ENCODE measurements around the gene SMG7.

SMG7 gene

DNA sequence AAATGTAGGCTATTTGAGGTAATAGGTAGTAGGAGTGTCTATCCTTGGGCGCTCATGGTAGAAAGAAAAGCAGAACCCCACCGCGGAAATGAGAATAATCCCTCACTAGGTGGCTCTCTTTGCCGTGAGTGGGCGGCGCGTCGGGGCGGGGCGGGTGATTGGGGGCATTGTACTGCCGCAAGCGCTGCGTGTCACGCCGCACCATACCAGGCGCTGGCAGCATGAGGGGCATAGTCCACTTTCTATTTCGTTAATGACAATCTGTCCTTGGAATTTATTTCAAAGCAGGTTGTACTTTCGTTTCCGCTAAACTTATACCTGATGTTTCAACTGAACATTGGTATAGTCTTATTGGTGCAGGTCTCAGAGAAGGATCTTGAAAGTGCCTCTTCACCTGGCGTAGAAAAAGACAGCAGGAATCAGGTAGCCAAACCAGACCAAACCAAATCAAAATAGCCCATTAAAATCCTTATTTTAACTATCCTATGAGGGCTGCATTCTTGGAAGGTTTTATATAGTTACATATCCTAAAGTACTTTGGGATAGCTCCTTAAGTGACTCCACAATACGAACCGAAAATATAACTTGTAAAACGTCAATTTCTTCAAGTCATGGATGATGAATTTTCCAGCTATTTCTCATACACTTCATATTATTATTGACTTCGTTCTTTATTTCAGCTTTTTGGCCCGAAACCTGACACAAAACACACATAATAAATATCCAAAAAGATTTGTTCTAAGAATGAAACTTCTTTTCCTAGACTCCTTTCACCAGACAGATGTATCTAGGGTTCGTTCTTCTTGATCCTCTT is 1.9 kb upstream of the SMG7 start:
- Histone ChIP-seq H3K9ac (ENCODE audit: low read depth, low read length) (peak overlapping the region; percentile 99; the same call in 1 of the 2 replicates), H3K4me3 (ENCODE audit: low read depth, low read length) (peak overlapping the region; percentile 89), H3K27me3 (ENCODE audit: control insufficient read depth, insufficient read depth, low read length) (no peaks in the 10 kb centered on the region), H3K9me3 (ENCODE audit: control insufficient read depth, insufficient read depth, low read length) (no peaks in the 10 kb centered on the region), H3K36me3 (ENCODE audit: control insufficient read depth, insufficient read depth, low read length) (no peaks in the 10 kb centered on the region), H3K27ac (ENCODE audit: low read depth, low read length) (peak overlapping the region; percentile 99), H3K4me1 (ENCODE audit: control insufficient read depth, insufficient read depth, low read length) (peaks cover 25% of the 10 kb centered on the region)

DNA sequence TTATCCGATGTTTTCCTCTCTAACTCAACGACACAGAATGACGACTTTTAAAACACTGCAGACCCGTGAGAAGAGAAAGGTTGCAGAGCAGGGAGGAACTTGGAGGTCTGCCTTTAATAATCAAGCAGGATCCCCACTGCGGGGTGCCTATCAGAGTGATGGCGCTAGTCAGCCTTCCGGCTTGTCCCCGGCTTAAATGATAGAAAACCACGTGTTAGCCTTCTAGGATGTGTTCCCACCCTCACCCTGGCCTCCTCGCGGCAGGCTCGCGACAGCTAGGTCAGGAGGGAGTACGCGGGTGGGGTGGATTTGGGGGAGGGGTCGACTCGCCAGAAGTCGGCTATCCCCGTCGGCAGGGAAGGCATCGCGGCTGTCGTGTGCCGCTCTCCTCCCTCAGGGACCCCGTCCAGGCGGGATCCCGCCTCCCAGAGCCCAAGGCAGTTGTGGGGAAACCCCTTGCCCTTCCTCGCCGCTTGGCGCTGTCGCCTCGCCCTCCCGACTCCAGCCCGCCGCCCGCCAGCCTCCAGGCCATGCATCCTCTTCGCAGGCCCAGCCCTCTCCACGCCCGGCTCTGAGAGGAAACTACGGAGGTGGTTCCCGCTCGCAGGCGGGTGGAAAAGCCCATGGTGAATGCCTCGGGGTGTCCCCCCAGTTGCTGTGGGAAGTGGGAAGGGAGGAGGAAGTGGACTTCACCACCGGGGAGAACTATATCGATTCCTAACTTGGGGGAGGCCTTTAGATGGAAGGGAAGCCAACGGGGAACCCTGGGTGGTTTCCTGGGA is 1.1 kb upstream of the SMG7 start:
- peak overlapping the region; percentile 99 for H3K27ac ChIP-seq (ENCODE audit: low read depth, low read length)
- H3K4me1 ChIP-seq (ENCODE audit: control insufficient read depth, insufficient read depth, low read length), result peaks cover 25% of the 10 kb centered on the region
- no peaks in the 10 kb centered on the region for H3K27me3 ChIP-seq (ENCODE audit: control insufficient read depth, insufficient read depth, low read length)
- H3K9ac ChIP-seq (ENCODE audit: low read depth, low read length), result peak overlapping the region; percentile 99
- H3K4me3 ChIP-seq (ENCODE audit: low read depth, low read length), result peak overlapping the region; percentile 89
- H3K9me3 ChIP-seq (ENCODE audit: control insufficient read depth, insufficient read depth, low read length), result no peaks in the 10 kb centered on the region
- no peaks in the 10 kb centered on the region for H3K36me3 ChIP-seq (ENCODE audit: control insufficient read depth, insufficient read depth, low read length)

DNA sequence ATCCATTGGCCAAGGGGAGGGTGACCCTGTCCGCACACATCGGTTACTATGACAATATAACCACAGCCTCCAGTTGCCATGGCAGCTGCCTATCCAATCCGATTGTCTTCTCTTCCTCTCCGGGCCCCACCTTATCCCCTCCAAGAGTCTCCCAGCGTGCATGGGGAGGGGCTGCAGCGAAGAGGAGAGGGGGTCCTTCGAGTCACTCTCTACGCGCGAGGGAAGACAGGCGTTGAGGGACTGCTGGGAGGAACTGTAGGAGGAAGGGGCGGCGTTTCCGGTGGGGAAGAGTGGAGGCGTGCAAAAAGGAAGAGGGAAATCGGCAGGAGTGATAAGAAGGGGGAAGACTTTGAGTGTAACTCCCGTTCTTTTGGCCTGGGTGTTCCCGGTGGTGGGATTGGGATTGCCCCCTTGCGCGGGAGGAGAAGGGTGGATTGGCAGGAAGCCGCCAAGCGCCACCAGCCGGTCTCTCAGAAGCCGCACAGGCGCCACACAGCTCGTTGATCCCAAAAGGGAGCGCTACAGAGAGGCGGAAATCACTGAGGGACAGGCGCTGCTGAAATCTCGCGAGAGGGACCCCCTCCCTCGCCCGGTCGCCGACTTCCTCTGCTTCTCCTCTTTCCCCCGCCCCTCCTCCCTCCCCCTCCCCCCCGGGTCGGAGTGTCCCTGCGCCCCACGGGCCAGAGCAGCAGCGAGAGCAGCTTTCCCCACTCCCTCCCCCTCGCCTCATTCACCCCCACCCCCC is 384 bp upstream of the SMG7 start:
- H3K4me3 ChIP-seq (ENCODE audit: low read depth, low read length), result peak overlapping the region; percentile 89
- H3K36me3 ChIP-seq (ENCODE audit: control insufficient read depth, insufficient read depth, low read length), result no peaks in the 10 kb centered on the region
- peak overlapping the region; percentile 99 for H3K27ac ChIP-seq (ENCODE audit: low read depth, low read length)
- no peaks in the 10 kb centered on the region for H3K9me3 ChIP-seq (ENCODE audit: control insufficient read depth, insufficient read depth, low read length)
- peak overlapping the region; percentile 99 for H3K9ac ChIP-seq (ENCODE audit: low read depth, low read length)
- no peaks in the 10 kb centered on the region for H3K27me3 ChIP-seq (ENCODE audit: control insufficient read depth, insufficient read depth, low read length)
- H3K4me1 ChIP-seq (ENCODE audit: control insufficient read depth, insufficient read depth, low read length), result peaks cover 20% of the 10 kb centered on the region

DNA sequence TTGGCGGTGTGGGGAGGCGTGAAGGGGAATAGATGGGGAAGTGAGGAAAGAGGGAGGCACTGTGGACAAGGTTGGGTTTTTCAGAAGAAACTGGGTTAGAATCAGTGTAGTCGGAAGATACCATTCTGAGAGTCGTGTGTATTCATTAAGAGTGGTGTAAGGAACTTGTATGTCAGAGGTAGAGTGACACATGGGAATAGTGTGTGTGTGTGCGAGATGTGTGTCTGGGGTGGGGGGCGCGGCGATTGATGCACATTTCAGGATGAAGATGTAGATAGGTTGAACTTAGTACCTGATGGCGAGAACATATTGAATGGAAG is 878 bp downstream of the SMG7 start:
- Histone ChIP-seq H3K27ac (ENCODE audit: low read depth, low read length) (no peak overlapping the region), H3K27me3 (ENCODE audit: control insufficient read depth, insufficient read depth, low read length) (no peaks in the 10 kb centered on the region), H3K9me3 (ENCODE audit: control insufficient read depth, insufficient read depth, low read length) (no peaks in the 10 kb centered on the region), H3K9ac (ENCODE audit: low read depth, low read length) (0 out of 2 replicates have a peak overlapping the region, but pooled peaks have one; percentile 80), H3K4me1 (ENCODE audit: control insufficient read depth, insufficient read depth, low read length) (peaks cover 20% of the 10 kb centered on the region), H3K36me3 (ENCODE audit: control insufficient read depth, insufficient read depth, low read length) (no peaks in the 10 kb centered on the region), H3K4me3 (ENCODE audit: low read depth, low read length) (peak overlapping the region; percentile 89)

DNA sequence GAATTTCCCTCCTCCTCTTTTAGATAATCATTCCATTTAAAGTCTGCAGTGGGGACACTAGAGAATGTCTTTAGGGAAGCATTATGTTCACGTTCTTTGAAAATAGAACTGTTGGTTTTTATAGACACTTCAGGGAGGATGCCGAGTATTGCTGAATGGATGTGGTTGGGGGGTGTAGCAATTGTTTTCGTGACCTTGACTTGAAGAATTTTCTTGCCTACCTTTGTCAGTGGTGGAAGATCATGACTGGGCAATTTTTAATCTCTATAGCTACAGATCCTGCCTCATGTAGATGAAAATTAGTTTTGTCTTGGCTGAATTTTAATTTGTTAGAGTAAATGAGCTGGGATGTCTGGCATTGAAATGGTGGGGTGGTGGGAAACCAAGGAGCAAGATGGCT is 3.8 kb downstream of the SMG7 start:
- Histone ChIP-seq H3K4me3 (ENCODE audit: low read depth, low read length) (no peak overlapping the region), H3K4me1 (ENCODE audit: control insufficient read depth, insufficient read depth, low read length) (peaks cover 34% of the 10 kb centered on the region), H3K27ac (ENCODE audit: low read depth, low read length) (no peak overlapping the region), H3K9ac (ENCODE audit: low read depth, low read length) (no peak overlapping the region), H3K9me3 (ENCODE audit: control insufficient read depth, insufficient read depth, low read length) (no peaks in the 10 kb centered on the region), H3K27me3 (ENCODE audit: control insufficient read depth, insufficient read depth, low read length) (no peaks in the 10 kb centered on the region), H3K36me3 (ENCODE audit: control insufficient read depth, insufficient read depth, low read length) (no peaks in the 10 kb centered on the region)

DNA sequence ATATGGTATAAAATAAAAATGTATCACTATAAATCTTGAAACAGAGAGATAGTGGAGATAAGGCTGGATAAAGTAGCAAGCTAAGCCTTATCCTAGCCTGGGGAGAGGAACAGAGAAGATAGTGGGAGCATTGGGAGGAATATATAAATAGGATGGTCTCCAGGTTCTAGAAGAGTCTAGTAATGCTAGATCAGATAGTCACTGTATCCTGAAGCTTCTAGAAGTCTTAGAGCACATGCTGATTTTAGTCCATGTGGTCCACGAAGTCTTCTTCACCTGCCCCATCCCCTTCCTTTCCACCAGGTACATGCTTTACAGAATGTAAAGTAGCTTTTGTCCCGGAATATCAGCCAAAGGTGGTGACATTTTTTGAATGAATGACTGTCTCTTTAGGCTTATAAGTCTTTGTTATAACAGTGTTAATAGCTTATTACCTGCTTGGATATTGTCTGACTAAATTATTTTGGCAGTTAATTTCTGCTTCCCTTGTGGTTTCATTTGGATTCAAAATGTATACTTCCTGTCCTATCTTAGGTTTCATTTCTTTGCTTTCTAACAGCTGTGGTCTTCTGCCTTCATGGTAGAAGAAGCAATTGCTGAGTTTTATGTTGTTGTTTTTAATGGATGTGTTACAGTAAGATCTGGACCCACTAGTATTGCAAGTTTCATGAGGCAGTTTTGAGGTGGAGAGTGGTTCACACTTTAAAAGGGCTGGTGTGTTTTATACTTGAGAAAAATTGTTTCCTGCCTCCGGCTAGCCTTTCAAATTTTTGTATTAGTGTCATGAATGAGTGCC is 5.9 kb downstream of the SMG7 start:
- Histone ChIP-seq H3K9ac (ENCODE audit: low read depth, low read length) (no peak overlapping the region), H3K27ac (ENCODE audit: low read depth, low read length) (no peak overlapping the region), H3K4me3 (ENCODE audit: low read depth, low read length) (no peak overlapping the region), H3K36me3 (ENCODE audit: control insufficient read depth, insufficient read depth, low read length) (no peaks in the 10 kb centered on the region), H3K27me3 (ENCODE audit: control insufficient read depth, insufficient read depth, low read length) (no peaks in the 10 kb centered on the region), H3K9me3 (ENCODE audit: control insufficient read depth, insufficient read depth, low read length) (no peaks in the 10 kb centered on the region), H3K4me1 (ENCODE audit: control insufficient read depth, insufficient read depth, low read length) (peaks cover 41% of the 10 kb centered on the region)

DNA sequence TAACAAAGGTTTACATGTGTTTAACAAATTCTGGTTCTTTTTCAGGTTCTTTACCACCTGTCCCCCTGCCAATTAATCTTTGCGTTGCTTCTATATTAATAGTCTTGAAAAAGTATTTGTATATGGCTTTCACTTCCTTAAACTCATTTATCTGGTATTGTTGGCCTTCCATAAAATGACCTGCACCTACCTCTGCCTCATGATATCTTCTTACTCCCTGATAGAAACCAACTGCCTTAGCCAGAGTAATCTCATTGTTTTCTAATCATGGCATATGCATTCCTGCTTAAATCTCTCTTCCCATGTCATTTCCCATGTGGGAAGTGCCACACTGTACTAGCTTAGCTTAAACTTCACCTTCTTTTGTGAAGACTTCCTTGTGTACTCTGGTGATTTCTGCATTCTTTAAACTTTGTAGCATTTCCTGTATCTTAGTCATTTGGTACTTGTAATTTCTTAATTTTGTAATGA is 8.7 kb downstream of the SMG7 start:
- no peaks in the 10 kb centered on the region for H3K9me3 ChIP-seq (ENCODE audit: control insufficient read depth, insufficient read depth, low read length)
- H3K4me1 ChIP-seq (ENCODE audit: control insufficient read depth, insufficient read depth, low read length), result peaks cover 49% of the 10 kb centered on the region
- peak overlapping the region; percentile 6 for H3K27ac ChIP-seq (ENCODE audit: low read depth, low read length)
- H3K27me3 ChIP-seq (ENCODE audit: control insufficient read depth, insufficient read depth, low read length), result no peaks in the 10 kb centered on the region
- H3K36me3 ChIP-seq (ENCODE audit: control insufficient read depth, insufficient read depth, low read length), result no peaks in the 10 kb centered on the region
- no peak overlapping the region for H3K4me3 ChIP-seq (ENCODE audit: low read depth, low read length)
- H3K9ac ChIP-seq (ENCODE audit: low read depth, low read length), result no peak overlapping the region

DNA sequence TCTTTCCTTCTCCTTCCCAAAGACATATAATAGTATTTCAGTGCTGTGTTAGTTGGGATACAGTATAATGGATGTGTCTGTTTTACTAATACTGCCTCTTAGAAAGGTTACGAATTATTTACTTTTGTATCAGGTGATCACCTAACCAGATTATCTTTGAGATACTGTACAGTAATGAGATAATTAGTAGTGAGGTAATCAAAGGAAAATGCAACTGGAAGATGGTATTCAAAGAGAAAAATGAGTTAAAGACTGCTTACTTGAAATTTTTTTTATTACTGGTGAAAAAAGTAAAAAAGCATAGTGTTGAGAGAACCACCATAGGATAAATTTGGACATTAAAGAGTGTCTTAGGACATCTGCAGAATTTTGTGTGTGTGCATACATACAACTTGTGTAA is 10.9 kb downstream of the SMG7 start:
- Histone ChIP-seq H3K9me3 (ENCODE audit: control insufficient read depth, insufficient read depth, low read length) (no peaks in the 10 kb centered on the region), H3K36me3 (ENCODE audit: control insufficient read depth, insufficient read depth, low read length) (no peaks in the 10 kb centered on the region), H3K27me3 (ENCODE audit: control insufficient read depth, insufficient read depth, low read length) (no peaks in the 10 kb centered on the region), H3K4me3 (ENCODE audit: low read depth, low read length) (no peak overlapping the region), H3K9ac (ENCODE audit: low read depth, low read length) (no peak overlapping the region), H3K4me1 (ENCODE audit: control insufficient read depth, insufficient read depth, low read length) (peaks cover 49% of the 10 kb centered on the region), H3K27ac (ENCODE audit: low read depth, low read length) (no peak overlapping the region)

DNA sequence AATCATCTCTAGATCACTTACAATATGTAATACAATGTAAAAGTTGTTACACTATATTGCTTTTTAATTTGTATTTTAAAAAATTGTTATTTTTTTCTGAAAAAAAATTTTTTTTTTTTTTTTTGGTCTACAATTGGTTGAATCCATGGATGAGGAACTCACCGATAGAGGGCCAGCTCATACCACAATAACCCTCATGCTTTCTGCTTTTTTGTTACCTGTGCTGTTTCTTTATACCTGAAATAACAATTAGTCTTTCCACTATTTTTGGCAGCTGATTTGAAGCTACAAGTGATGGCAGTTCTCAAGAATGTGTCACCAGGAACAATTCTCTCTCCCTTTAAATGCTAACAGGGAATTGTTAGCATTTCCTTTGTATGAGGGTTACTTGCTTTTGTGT is 12.0 kb downstream of the SMG7 start:
- no peaks in the 10 kb centered on the region for H3K9me3 ChIP-seq (ENCODE audit: control insufficient read depth, insufficient read depth, low read length)
- no peak overlapping the region for H3K9ac ChIP-seq (ENCODE audit: low read depth, low read length)
- H3K36me3 ChIP-seq (ENCODE audit: control insufficient read depth, insufficient read depth, low read length), result no peaks in the 10 kb centered on the region
- H3K4me1 ChIP-seq (ENCODE audit: control insufficient read depth, insufficient read depth, low read length), result peaks cover 42% of the 10 kb centered on the region
- no peaks in the 10 kb centered on the region for H3K27me3 ChIP-seq (ENCODE audit: control insufficient read depth, insufficient read depth, low read length)
- H3K27ac ChIP-seq (ENCODE audit: low read depth, low read length), result peak overlapping the region; percentile 32
- H3K4me3 ChIP-seq (ENCODE audit: low read depth, low read length), result no peak overlapping the region; the same call in 1 of the 2 replicates

DNA sequence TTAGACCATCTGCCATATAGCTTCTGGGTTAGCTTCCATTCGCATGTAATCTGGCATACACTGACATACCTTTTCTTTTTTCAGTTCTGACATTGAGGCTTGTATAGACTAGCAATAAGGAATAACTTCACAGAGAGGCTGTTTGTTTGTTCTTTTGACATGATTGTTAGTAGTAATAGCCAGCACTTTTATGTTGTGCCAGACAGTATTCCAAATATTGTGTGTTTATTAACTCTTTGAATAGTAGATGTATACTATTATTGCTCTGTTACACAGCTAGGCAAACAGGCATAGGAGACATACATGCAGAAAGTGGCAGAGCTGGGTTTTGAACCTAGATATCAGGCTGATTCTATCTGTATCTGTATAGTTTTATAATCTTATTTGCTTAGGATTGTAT is 12.6 kb downstream of the SMG7 start:
- H3K27me3 ChIP-seq (ENCODE audit: control insufficient read depth, insufficient read depth, low read length), result no peaks in the 10 kb centered on the region
- H3K4me3 ChIP-seq (ENCODE audit: low read depth, low read length), result no peak overlapping the region; the same call in 1 of the 2 replicates
- H3K36me3 ChIP-seq (ENCODE audit: control insufficient read depth, insufficient read depth, low read length), result no peaks in the 10 kb centered on the region
- H3K9me3 ChIP-seq (ENCODE audit: control insufficient read depth, insufficient read depth, low read length), result no peaks in the 10 kb centered on the region
- no peak overlapping the region for H3K9ac ChIP-seq (ENCODE audit: low read depth, low read length)
- peaks cover 36% of the 10 kb centered on the region for H3K4me1 ChIP-seq (ENCODE audit: control insufficient read depth, insufficient read depth, low read length)
- no peak overlapping the region for H3K27ac ChIP-seq (ENCODE audit: low read depth, low read length)
